GM12878 (cell line): ENCODE results near the gene SYPL1.

Experiments used
- BRCA1 ChIP-seq: IDR thresholded peaks from 2 replicates; pipeline ENCODE4 v1.6.1; 2011; ENCODE audit warnings: low read depth, low read length, improper control_type of control experiment
- EZH2 ChIP-seq: IDR thresholded peaks from 2 replicates; pipeline ENCODE4 v1.6.1; 2012; ENCODE audit warnings: low read depth, mild to moderate bottlenecking, control low read depth, inconsistent platforms, low read length, borderline replicate concordance; ENCODE audit not compliant: control insufficient read depth
- FOXK2 ChIP-seq: fragments of 450-650 bp; IDR thresholded peaks from 2 replicates; pipeline ENCODE4 v1.6.1; 2017; ENCODE audit warnings: mild to moderate bottlenecking, moderate library complexity
- KDM1A ChIP-seq: fragments of 200-600 bp; sonication (generic); IDR thresholded peaks from 2 replicates; pipeline ENCODE4 v1.6.1; 2016; ENCODE audit warnings: borderline replicate concordance
- POLR2A ChIP-seq: IDR thresholded peaks from 2 replicates; pipeline ENCODE4 v1.6.1; 2011; ENCODE audit warnings: low read depth, mild to moderate bottlenecking, low read length
- POLR2AphosphoS5 ChIP-seq: IDR thresholded peaks from 2 replicates; pipeline ENCODE4 v1.6.1; 2011; ENCODE audit warnings: mild to moderate bottlenecking, low read length, inconsistent platforms
- RAD21 ChIP-seq: IDR thresholded peaks from 2 replicates; pipeline ENCODE4 v1.6.1; 2011; ENCODE audit warnings: mild to moderate bottlenecking, low read depth, low read length, moderate library complexity; ENCODE audit not compliant: insufficient read depth
- RELA ChIP-seq: fragments of 450-650 bp; IDR thresholded peaks from 2 replicates; pipeline ENCODE4 v1.8.0; 2014; ENCODE audit warnings: borderline replicate concordance; ENCODE audit not compliant: partially characterized antibody
- ZBTB33 ChIP-seq: fragments of 450-650 bp; IDR thresholded peaks from 2 replicates; pipeline ENCODE4 v1.6.1; 2017; ENCODE audit warnings: mild to moderate bottlenecking
- ZZZ3 ChIP-seq: IDR thresholded peaks from 2 replicates; pipeline ENCODE4 v1.6.1; 2011; ENCODE audit warnings: low read depth; ENCODE audit not compliant: control insufficient read depth, insufficient read length
- TF ChIP-seq, protein P1 (sequence below), 3 experiments: IDR thresholded peaks in 2 of 3; conservative IDR thresholded peaks in 1 of 3; 2 replicates each; pipeline ENCODE4 v1.5.1; 2011; ENCODE audit warnings: low read depth in 3 of 3, low read length in 3 of 3, mild to moderate bottlenecking in 3 of 3, control low read depth in 2 of 3, moderate library complexity in 2 of 3, inconsistent platforms in 1 of 3, mixed read lengths in 1 of 3; ENCODE audit not compliant: control insufficient read depth in 2 of 3, insufficient read depth in 1 of 3; ENCODE audit errors: extremely low read depth in 1 of 3

DNA sequence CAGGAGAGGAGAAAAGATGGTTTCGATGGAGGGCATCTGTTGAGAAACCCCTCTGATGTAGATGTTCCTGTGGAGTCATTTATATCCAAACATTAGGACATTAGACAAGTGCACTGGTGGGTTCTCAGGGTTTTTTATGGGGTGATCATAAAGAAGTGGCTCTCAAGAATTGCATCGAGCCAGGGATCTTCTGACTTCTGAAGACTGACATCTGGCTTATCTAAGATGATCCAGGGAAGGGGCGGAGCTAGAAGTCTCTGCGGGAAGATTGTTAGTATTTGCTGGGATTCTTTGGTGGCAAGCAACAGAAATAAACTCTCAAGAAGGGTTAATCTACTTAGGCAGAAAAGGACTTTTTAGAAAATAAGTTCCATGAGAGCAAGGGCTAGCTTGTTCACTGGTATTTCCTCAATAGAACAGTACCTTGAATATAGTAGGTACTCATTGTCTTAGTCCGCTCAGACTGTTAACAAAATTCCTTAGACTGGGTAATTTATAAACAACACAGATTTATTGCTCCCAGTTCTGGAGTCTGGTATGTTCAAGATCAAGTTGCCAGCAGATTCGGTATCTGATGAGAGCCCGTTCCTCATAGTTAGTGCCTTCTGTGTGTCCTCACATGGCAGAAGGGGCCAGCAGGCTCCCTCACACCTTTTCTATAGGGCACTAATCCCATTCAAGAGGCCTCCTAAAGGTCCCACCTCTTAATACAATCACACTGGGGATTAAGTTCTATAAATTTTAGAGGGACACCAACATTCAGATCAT is 28.5 kb upstream of the SYPL1 start:
- TF ChIP-seq, protein P1, sequence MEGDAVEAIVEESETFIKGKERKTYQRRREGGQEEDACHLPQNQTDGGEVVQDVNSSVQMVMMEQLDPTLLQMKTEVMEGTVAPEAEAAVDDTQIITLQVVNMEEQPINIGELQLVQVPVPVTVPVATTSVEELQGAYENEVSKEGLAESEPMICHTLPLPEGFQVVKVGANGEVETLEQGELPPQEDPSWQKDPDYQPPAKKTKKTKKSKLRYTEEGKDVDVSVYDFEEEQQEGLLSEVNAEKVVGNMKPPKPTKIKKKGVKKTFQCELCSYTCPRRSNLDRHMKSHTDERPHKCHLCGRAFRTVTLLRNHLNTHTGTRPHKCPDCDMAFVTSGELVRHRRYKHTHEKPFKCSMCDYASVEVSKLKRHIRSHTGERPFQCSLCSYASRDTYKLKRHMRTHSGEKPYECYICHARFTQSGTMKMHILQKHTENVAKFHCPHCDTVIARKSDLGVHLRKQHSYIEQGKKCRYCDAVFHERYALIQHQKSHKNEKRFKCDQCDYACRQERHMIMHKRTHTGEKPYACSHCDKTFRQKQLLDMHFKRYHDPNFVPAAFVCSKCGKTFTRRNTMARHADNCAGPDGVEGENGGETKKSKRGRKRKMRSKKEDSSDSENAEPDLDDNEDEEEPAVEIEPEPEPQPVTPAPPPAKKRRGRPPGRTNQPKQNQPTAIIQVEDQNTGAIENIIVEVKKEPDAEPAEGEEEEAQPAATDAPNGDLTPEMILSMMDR (IDR thresholded peaks at IDR 0.05 in 2 of 3, conservative IDR thresholded peaks at IDR 0.05 in 1 of 3; ENCODE audit: control insufficient read depth in 2 of 3, extremely low read depth in 1 of 3, insufficient read depth in 1 of 3, low read depth in 3 of 3, low read length in 3 of 3) = no peak
- TF ChIP-seq RELA = no peak
- no peak for TF ChIP-seq FOXK2
- TF ChIP-seq ZZZ3 = no peak
- TF ChIP-seq ZBTB33 = no peak
- no peak for TF ChIP-seq EZH2
- no peak for TF ChIP-seq RAD21
- no peak for TF ChIP-seq POLR2AphosphoS5
- no peak for TF ChIP-seq BRCA1
- TF ChIP-seq POLR2A = no peak
- no peak for TF ChIP-seq KDM1A
